GM18870 (cell line): Measurements from ENCODE around the gene MED15.

Source experiments
- ATAC-seq: cut with Tn5 transposase; IDR thresholded peaks from one replicate; pipeline ENCODE4 v1.9.1; 2021; ENCODE audit warnings: moderate library complexity; ENCODE audit not compliant: unreplicated experiment

Gene MED15

GRCh38 chr22:20550851-20551744 lies 43.7 kb downstream of the MED15 start:
- no peak for ATAC-seq

GRCh38 chr22:20551805-20552442 lies 44.5 kb downstream of the MED15 start:
- no peak for ATAC-seq

- no peak for ATAC-seq
These were observed 45.3 kb downstream of the MED15 start for GRCh38 chr22:20552443-20553401.

GRCh38 chr22:20553947-20554741 lies 46.7 kb downstream of the MED15 start:
- no peak for ATAC-seq

- no peak for ATAC-seq
These were observed 47.4 kb downstream of the MED15 start for GRCh38 chr22:20554824-20555223.

GRCh38 chr22:20558534-20558933 lies 51.1 kb downstream of the MED15 start:
- ATAC-seq, result no peak

- ATAC-seq, result no peak
These were observed 51.9 kb downstream of the MED15 start for GRCh38 chr22:20559174-20559760.

GRCh38 chr22:20560716-20561115 lies 53.3 kb downstream of the MED15 start:
- ATAC-seq, result no peak

GRCh38 chr22:20561882-20562281 lies 54.5 kb downstream of the MED15 start:
- ATAC-seq, result no peak

GRCh38 chr22:20562607-20563465 lies 55.4 kb downstream of the MED15 start:
- no peak for ATAC-seq

- no peak for ATAC-seq
These were observed 56.1 kb downstream of the MED15 start for GRCh38 chr22:20563466-20563906.

- no peak for ATAC-seq
These were observed 56.5 kb downstream of the MED15 start for GRCh38 chr22:20563941-20564371.

- no peak for ATAC-seq
These were observed 57.8 kb downstream of the MED15 start for GRCh38 chr22:20565079-20565734.

GRCh38 chr22:20565761-20566160 lies 58.4 kb downstream of the MED15 start:
- no peak for ATAC-seq

GRCh38 chr22:20566420-20567260 lies 59.2 kb downstream of the MED15 start:
- no peak for ATAC-seq

- no peak for ATAC-seq
These were observed 60.0 kb downstream of the MED15 start for GRCh38 chr22:20567371-20567847.

- no peak for ATAC-seq
These were observed 60.6 kb downstream of the MED15 start for GRCh38 chr22:20567993-20568417.
